Ishikawa (cell line): Measurements from ENCODE around the gene RNF169.

Source experiments
- EP300 ChIP-seq: IDR thresholded peaks from 2 replicates; pipeline ENCODE4 v1.6.1; 2012; ENCODE audit warnings: borderline replicate concordance
- TAF1 ChIP-seq: IDR thresholded peaks from 2 replicates; pipeline ENCODE4 v1.6.1; 2012; ENCODE audit warnings: low read depth, mild to moderate bottlenecking
- TF ChIP-seq, protein P1 (sequence below): IDR thresholded peaks from 2 replicates; pipeline ENCODE4 v1.6.1; 2012

DNA sequence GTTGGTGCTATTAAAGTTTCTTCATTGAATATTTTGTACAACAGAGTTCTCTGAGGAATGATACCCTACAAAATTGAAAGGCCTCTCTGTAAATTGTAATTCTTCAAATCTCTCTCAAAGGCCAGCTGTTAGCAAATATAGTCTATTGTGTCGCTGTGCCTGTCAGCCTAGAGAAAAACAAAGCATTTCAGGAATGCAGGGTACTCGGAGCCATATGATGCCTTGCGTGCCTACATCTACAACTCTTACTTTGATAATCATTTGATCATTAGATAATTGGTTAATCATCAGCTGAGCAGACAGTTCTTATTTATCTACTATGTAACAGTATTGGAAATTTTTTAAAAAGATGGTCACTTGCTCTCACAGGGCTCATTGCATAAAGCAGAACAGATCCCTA is 67.3 kb downstream of the RNF169 start:
- TF ChIP-seq, protein P1, sequence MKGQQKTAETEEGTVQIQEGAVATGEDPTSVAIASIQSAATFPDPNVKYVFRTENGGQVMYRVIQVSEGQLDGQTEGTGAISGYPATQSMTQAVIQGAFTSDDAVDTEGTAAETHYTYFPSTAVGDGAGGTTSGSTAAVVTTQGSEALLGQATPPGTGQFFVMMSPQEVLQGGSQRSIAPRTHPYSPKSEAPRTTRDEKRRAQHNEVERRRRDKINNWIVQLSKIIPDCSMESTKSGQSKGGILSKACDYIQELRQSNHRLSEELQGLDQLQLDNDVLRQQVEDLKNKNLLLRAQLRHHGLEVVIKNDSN: no peak
- no peak for TF ChIP-seq EP300
- TF ChIP-seq TAF1: no peak
